ENCODE measurements around the gene AKAP6.

DNA sequence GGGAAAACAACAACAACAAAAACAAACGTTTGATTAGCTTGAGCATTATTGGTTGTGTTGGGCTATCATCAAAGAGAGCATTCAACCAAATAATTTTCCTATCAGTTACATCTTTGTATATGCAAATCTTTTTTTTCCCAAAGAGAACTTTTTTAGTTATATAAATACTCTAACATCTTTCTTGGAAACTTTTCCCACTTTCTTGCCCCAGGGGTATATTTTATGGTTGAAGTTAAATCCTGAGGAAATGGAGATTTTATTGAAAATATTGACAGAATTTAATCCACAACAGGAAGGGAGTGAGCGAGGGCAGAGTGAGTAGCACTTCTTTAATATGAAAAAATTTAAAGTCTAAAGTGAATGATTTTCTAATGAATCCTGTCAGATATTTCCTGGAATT, 488.7 kb downstream of the AKAP6 start:
- TF ChIP-seq, protein P1, sequence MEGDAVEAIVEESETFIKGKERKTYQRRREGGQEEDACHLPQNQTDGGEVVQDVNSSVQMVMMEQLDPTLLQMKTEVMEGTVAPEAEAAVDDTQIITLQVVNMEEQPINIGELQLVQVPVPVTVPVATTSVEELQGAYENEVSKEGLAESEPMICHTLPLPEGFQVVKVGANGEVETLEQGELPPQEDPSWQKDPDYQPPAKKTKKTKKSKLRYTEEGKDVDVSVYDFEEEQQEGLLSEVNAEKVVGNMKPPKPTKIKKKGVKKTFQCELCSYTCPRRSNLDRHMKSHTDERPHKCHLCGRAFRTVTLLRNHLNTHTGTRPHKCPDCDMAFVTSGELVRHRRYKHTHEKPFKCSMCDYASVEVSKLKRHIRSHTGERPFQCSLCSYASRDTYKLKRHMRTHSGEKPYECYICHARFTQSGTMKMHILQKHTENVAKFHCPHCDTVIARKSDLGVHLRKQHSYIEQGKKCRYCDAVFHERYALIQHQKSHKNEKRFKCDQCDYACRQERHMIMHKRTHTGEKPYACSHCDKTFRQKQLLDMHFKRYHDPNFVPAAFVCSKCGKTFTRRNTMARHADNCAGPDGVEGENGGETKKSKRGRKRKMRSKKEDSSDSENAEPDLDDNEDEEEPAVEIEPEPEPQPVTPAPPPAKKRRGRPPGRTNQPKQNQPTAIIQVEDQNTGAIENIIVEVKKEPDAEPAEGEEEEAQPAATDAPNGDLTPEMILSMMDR (IDR thresholded peaks at IDR 0.05): no peak
- no peak for TF ChIP-seq POLR2AphosphoS5 (IDR thresholded peaks at IDR 0.05)
- no peak for TF ChIP-seq POLR2A (IDR thresholded peaks at IDR 0.05)
